H9 (cell line): ENCODE measurements around the gene COPS9. TPM values are rescaled to one million over a fixed set of nuclear protein-coding genes. Genes with fewer than 3 reads are reported as not detected.

Experiments used
- DNase-seq: peaks from one replicate; pipeline ENCODE4 v3.0.0-alpha.2; 2017
- H2AFZ ChIP-seq: one replicate; pipeline ENCODE4 v1.6.1; 2013; ENCODE audit warnings: mild to moderate bottlenecking, low read length, control low read depth, moderate library complexity
- H2AK5ac ChIP-seq: 2 replicates; pipeline ENCODE4 v1.6.1; 2013; ENCODE audit warnings: low read length, control low read depth, mixed read lengths; ENCODE audit not compliant: insufficient read length
- H2BK120ac ChIP-seq: one replicate; pipeline ENCODE4 v1.6.1; 2013; ENCODE audit warnings: low read depth, mild to moderate bottlenecking, low read length, control low read depth, inconsistent platforms; ENCODE audit not compliant: poor library complexity, severe bottlenecking
- H2BK12ac ChIP-seq: 2 replicates; pipeline ENCODE4 v1.6.1; 2013; ENCODE audit warnings: low read length, control low read depth, mixed read lengths, low read depth; ENCODE audit not compliant: insufficient read length
- H2BK15ac ChIP-seq: 2 replicates; pipeline ENCODE4 v1.6.1; 2013; ENCODE audit warnings: low read depth, low read length, control low read depth
- H2BK20ac ChIP-seq: one replicate; pipeline ENCODE4 v1.6.1; 2013; ENCODE audit warnings: low read depth, mild to moderate bottlenecking, low read length, control low read depth, inconsistent platforms; ENCODE audit not compliant: poor library complexity, severe bottlenecking
- H2BK5ac ChIP-seq: 2 replicates; pipeline ENCODE4 v1.6.1; 2013; ENCODE audit warnings: low read length, control low read depth, mixed read lengths; ENCODE audit not compliant: insufficient read length
- H3K14ac ChIP-seq: 2 replicates; pipeline ENCODE4 v1.6.1; 2013; ENCODE audit warnings: low read length, control low read depth; ENCODE audit not compliant: insufficient read depth
- H3K18ac ChIP-seq: 2 replicates; pipeline ENCODE4 v1.6.1; 2013; ENCODE audit warnings: low read depth, mild to moderate bottlenecking, mixed read lengths, low read length, control low read depth; ENCODE audit not compliant: insufficient read length
- H3K23ac ChIP-seq: 2 replicates; pipeline ENCODE4 v1.6.1; 2013; ENCODE audit warnings: low read length, control low read depth, mixed read lengths, low read depth; ENCODE audit not compliant: insufficient read length
- H3K23me2 ChIP-seq: 2 replicates; pipeline ENCODE4 v1.6.1; 2013; ENCODE audit warnings: low read depth, mild to moderate bottlenecking, mixed read lengths, low read length, control low read depth; ENCODE audit not compliant: insufficient read length, poor library complexity, severe bottlenecking
- H3K27ac ChIP-seq: 2 replicates; pipeline ENCODE4 v1.5.1; 2013; ENCODE audit warnings: low read length, control low read depth, mixed read lengths, low read depth; ENCODE audit not compliant: insufficient read length
- H3K27me3 ChIP-seq: 2 replicates; pipeline ENCODE4 v1.6.1; 2013; ENCODE audit warnings: low read length, control low read depth, inconsistent platforms; ENCODE audit not compliant: insufficient read depth
- H3K4ac ChIP-seq: 2 replicates; pipeline ENCODE4 v1.6.1; 2013; ENCODE audit warnings: low read depth, mild to moderate bottlenecking, control low read depth, inconsistent platforms, low read length, moderate library complexity
- H3K4me1 ChIP-seq: 2 replicates; pipeline ENCODE4 v1.6.1; 2013; ENCODE audit warnings: low read length, control low read depth, inconsistent platforms; ENCODE audit not compliant: insufficient read depth
- H3K4me2 ChIP-seq: 2 replicates; pipeline ENCODE4 v1.6.1; 2013; ENCODE audit warnings: low read length, control low read depth, mixed read lengths; ENCODE audit not compliant: insufficient read length, insufficient read depth
- H3K56ac ChIP-seq: 2 replicates; pipeline ENCODE4 v1.6.1; 2013; ENCODE audit warnings: low read depth, mild to moderate bottlenecking, mixed read lengths, low read length, control low read depth; ENCODE audit not compliant: insufficient read length
- H3K79me1 ChIP-seq: 2 replicates; pipeline ENCODE4 v1.6.1; 2013; ENCODE audit warnings: low read depth, mild to moderate bottlenecking, moderate library complexity, low read length, control low read depth, inconsistent platforms; ENCODE audit not compliant: insufficient read depth, poor library complexity, severe bottlenecking
- H3K79me2 ChIP-seq: 2 replicates; pipeline ENCODE4 v1.6.1; 2013; ENCODE audit warnings: low read length, control low read depth, inconsistent platforms; ENCODE audit not compliant: insufficient read depth
- H3K9ac ChIP-seq: 2 replicates; pipeline ENCODE4 v1.6.1; 2013; ENCODE audit warnings: low read length, control low read depth, mixed read lengths; ENCODE audit not compliant: insufficient read length; ENCODE audit errors: extremely low read depth
- H3K9me3 ChIP-seq: one replicate; pipeline ENCODE4 v1.6.1; 2013; ENCODE audit warnings: low read depth, low read length, inconsistent platforms; ENCODE audit not compliant: control insufficient read depth
- H3T11ph ChIP-seq: one replicate; pipeline ENCODE4 v1.6.1; 2013; ENCODE audit warnings: mild to moderate bottlenecking, low read length, control low read depth, inconsistent platforms
- H4K20me1 ChIP-seq: one replicate; pipeline ENCODE4 v1.6.1; 2013; ENCODE audit not compliant: control insufficient read depth, insufficient read length, insufficient read depth
- H4K5ac ChIP-seq: 2 replicates; pipeline ENCODE4 v1.6.1; 2013; ENCODE audit warnings: low read depth, mild to moderate bottlenecking, mixed read lengths, low read length, control low read depth; ENCODE audit not compliant: insufficient read length
- H4K8ac ChIP-seq: replicated peaks from 2 replicates; pipeline ENCODE4 v1.6.1; 2013; ENCODE audit warnings: low read length, control low read depth, mixed read lengths, low read depth; ENCODE audit not compliant: insufficient read length
- H4K91ac ChIP-seq: 2 replicates; pipeline ENCODE4 v1.6.1; 2013; ENCODE audit warnings: low read depth, mild to moderate bottlenecking, moderate library complexity, mixed read lengths, low read length, control low read depth; ENCODE audit not compliant: insufficient read length
- H3K27ac Mint-ChIP-seq, 3 experiments: 2 replicates in 2 of 3; 3 replicates in 1 of 3; pipeline ENCODE4 v1.8.0; 2020 to 2021; ENCODE audit warnings: mixed read lengths in 3 of 3, mild to moderate bottlenecking in 1 of 3, moderate library complexity in 1 of 3
- H3K27me3 Mint-ChIP-seq: 2 replicates; pipeline ENCODE4 v1.8.0; 2021; ENCODE audit warnings: low read depth, mild to moderate bottlenecking, moderate library complexity, mixed read lengths
- H3K36me3 Mint-ChIP-seq, 3 experiments: 2 replicates in 2 of 3; 3 replicates in 1 of 3; pipeline ENCODE4 v1.8.0; 2020 to 2021; ENCODE audit warnings: low read depth in 3 of 3, mixed read lengths in 3 of 3; ENCODE audit not compliant: insufficient read depth in 1 of 3
- H3K4me1 Mint-ChIP-seq, 2 experiments: 2 replicates each; pipeline ENCODE4 v1.8.0; 2020; ENCODE audit warnings: mixed read lengths in 2 of 2
- H3K4me3 Mint-ChIP-seq, 2 experiments: 2 replicates in 1 of 2; 3 replicates in 1 of 2; pipeline ENCODE4 v1.8.0; 2020 to 2021; ENCODE audit warnings: mild to moderate bottlenecking in 2 of 2, mixed read lengths in 2 of 2, moderate library complexity in 1 of 2
- H3K9me3 Mint-ChIP-seq, 2 experiments: 2 replicates in 1 of 2; 3 replicates in 1 of 2; pipeline ENCODE4 v1.8.0; 2020; ENCODE audit warnings: mild to moderate bottlenecking in 2 of 2, mixed read lengths in 2 of 2, moderate library complexity in 1 of 2
- CTCF ChIP-seq: fragments of 200-600 bp; sonication (generic); conservative IDR thresholded peaks from 3 replicates; pipeline ENCODE4 v1.8.0; 2021; ENCODE audit warnings: antibody characterized with exemption, mild to moderate bottlenecking
- WGBS: extraction: QIAGEN DNeasy Blood & Tissue Kit; methylation state at CpG from one replicate; pipeline ENCODE4 v1.1.7; 2013; ENCODE audit warnings: missing lambda C conversion rate, low lambda C conversion rate, mixed read lengths; ENCODE audit not compliant: insufficient read length; ENCODE audit errors: extremely low coverage; 5-methylcytosine and 5-hydroxymethylcytosine counted together
- total RNA-seq: library from RNA; stranded (reverse); gene quantifications from 2 replicates; pipeline ENCODE4 v1.2.1, GENCODE V29; 2021

Gene COPS9
- total RNA-seq, 1 experiment from 2014 or later: 142 TPM

- no peak overlapping the region for H2BK20ac ChIP-seq
- Mint-ChIP-seq H3K27ac (peak overlapping the region in 1 of 3 experiments; percentile 20; a peak in 2 of 7 replicates), H3K4me1 (no peaks in the 10 kb centered on the region), H3K36me3 (peaks cover 30 to 55% (median 48%) of the 10 kb centered on the region in 3 experiments), H3K4me3 (no peak overlapping the region), H3K27me3 (no peaks in the 10 kb centered on the region; the same call in 1 of the 2 replicates), H3K9me3 (no peaks in the 10 kb centered on the region)
- no peak for TF ChIP-seq CTCF
- H3K18ac ChIP-seq: no peak overlapping the region
- H3K79me1 ChIP-seq: no peaks in the 10 kb centered on the region
- no peak overlapping the region for H3K14ac ChIP-seq
- H4K91ac ChIP-seq: no peak overlapping the region
- H3K23ac ChIP-seq: no peak overlapping the region
- no peaks in the 10 kb centered on the region for H3K27me3 ChIP-seq
- peak; percentile 16 for DNase-seq
- no peak overlapping the region for H4K8ac ChIP-seq
- no peak overlapping the region for H4K5ac ChIP-seq
- no peak overlapping the region for H3K4ac ChIP-seq
- H2BK120ac ChIP-seq: no peak overlapping the region
- no peak overlapping the region for H3K9ac ChIP-seq
- H3K4me1 ChIP-seq: no peaks in the 10 kb centered on the region
- H3K56ac ChIP-seq: no peak overlapping the region
- no peak overlapping the region for H2BK15ac ChIP-seq
- WGBS: no CpG with 5 or more reads among the region's 10 CpGs
- no peak overlapping the region for H2AFZ ChIP-seq
- H2BK12ac ChIP-seq: no peak overlapping the region
- no peak overlapping the region for H2AK5ac ChIP-seq
- H2BK5ac ChIP-seq: no peak overlapping the region
- no peaks in the 10 kb centered on the region for H4K20me1 ChIP-seq
- H3K79me2 ChIP-seq: no peaks in the 10 kb centered on the region
- no peak overlapping the region for H3K4me2 ChIP-seq
- no peak overlapping the region for H3K27ac ChIP-seq
- no peaks in the 10 kb centered on the region for H3K9me3 ChIP-seq
- no peak overlapping the region for H3T11ph ChIP-seq
- no peaks in the 10 kb centered on the region for H3K23me2 ChIP-seq
Observed at GRCh38 chr2:240126731-240127130, 9.4 kb downstream of the COPS9 start.
